Right lobe of liver (tissue), 4 donors: Measurements from ENCODE around the gene HCN2.

ENCODE experiments used
- POLR2A ChIP-seq: fragments of 450-650 bp; IDR thresholded peaks from one replicate; pipeline ENCODE4 v1.6.1; 2017; ENCODE audit warnings: antibody characterized with exemption, mild to moderate bottlenecking
- TF ChIP-seq, protein P1 (sequence below), 4 donors: fragments of 200-600 bp in 3 of 4; fragments of 450-650 bp in 1 of 4; IDR thresholded peaks; one replicate each; pipeline versions ENCODE4 v1.5.1 to v1.8.0; 2016 to 2022; ENCODE audit warnings: antibody characterized with exemption in 4 of 4, mild to moderate bottlenecking in 2 of 4
- donor health status: DM: no; HTN: no; CAD: no.
- donor health status: DM: no; HTN: no; CAD: no.
- donor health status: DM: no; HTN: yes; CAD: no.

- TF ChIP-seq, protein P1, sequence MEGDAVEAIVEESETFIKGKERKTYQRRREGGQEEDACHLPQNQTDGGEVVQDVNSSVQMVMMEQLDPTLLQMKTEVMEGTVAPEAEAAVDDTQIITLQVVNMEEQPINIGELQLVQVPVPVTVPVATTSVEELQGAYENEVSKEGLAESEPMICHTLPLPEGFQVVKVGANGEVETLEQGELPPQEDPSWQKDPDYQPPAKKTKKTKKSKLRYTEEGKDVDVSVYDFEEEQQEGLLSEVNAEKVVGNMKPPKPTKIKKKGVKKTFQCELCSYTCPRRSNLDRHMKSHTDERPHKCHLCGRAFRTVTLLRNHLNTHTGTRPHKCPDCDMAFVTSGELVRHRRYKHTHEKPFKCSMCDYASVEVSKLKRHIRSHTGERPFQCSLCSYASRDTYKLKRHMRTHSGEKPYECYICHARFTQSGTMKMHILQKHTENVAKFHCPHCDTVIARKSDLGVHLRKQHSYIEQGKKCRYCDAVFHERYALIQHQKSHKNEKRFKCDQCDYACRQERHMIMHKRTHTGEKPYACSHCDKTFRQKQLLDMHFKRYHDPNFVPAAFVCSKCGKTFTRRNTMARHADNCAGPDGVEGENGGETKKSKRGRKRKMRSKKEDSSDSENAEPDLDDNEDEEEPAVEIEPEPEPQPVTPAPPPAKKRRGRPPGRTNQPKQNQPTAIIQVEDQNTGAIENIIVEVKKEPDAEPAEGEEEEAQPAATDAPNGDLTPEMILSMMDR (IDR thresholded peaks at IDR 0.05): no peak
- no peak for TF ChIP-seq POLR2A
Observed at GRCh38 chr19:638906-639252, 49.2 kb downstream of the HCN2 start.
